GM12892 (cell line): ENCODE results near the gene PRIMA1.

Experiments
- POLR2A ChIP-seq: IDR thresholded peaks from 2 replicates; pipeline ENCODE4 v1.6.1; 2011; ENCODE audit warnings: low read depth, low read length, control low read depth
- POLR2AphosphoS5 ChIP-seq: IDR thresholded peaks from 2 replicates; pipeline ENCODE4 v1.6.1; 2011; ENCODE audit warnings: low read depth, low read length, control low read depth
- TAF1 ChIP-seq: IDR thresholded peaks from 2 replicates; pipeline ENCODE4 v1.6.1; 2011; ENCODE audit warnings: low read depth, mild to moderate bottlenecking, control low read depth, low read length, borderline replicate concordance

DNA sequence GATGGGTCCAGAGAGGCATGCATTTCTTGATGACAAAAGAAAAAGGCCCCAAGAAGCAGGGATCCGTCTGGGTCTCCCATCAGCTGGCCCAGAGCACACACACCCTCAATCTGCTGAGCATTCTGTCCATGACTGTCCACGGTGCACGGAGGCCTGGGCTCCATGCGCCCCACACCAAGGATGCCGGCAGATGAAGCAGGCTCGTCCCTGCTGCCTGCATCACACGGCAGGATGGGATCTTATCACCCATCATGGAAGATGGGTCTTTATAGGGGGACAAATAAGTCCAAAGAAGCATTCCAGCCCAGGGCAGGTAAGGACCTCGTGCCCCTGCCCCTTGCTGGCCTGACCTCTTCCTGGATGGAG is 59.7 kb downstream of the PRIMA1 start:
- no peak for TF ChIP-seq POLR2A
- TF ChIP-seq POLR2AphosphoS5 = no peak
- no peak for TF ChIP-seq TAF1
